Endothelial cell of umbilical vein (primary cell): Measurements from ENCODE around the gene KAT6B. TPM values are rescaled to one million over a fixed set of nuclear protein-coding genes. Genes with fewer than 3 reads are reported as not detected.

Source experiments
- BruUV-seq: library from RNA; stranded (reverse); fragments of 400-500 nt; replicated peaks from 2 replicates; lab custom pipeline; 2021; lab: Mats Ljungman, UMichigan
- CTCF ChIA-PET: fragments of 300-600, 350-600 bp; sonication (Branson Sonifier 250); formaldehyde crosslinking; loops from one replicate; lab custom pipeline; 2021; ENCODE audit warnings: antibody characterized with exemption, inconsistent platforms; lab: Charles Lee
- POLR2A ChIA-PET: fragments of 300-600, 350-600 bp; sonication (Branson Sonifier 250); formaldehyde crosslinking; loops from one replicate; lab custom pipeline; 2021; ENCODE audit warnings: antibody characterized with exemption, inconsistent platforms; lab: Charles Lee
- DNase-seq: peaks from one replicate; pipeline ENCODE4 v3.0.0-alpha.2; 2011; ENCODE audit warnings: low read depth, low spot score
- FAIRE-seq: peaks from 2 replicates; lab custom pipeline; 2011; peaks lifted over from hg19 to GRCh38; lab: Jason Lieb, UNC
- H2AFZ ChIP-seq: 2 replicates; pipeline ENCODE4 v1.6.0; 2012; ENCODE audit warnings: low read depth, low read length, control low read depth, inconsistent platforms
- H3K27ac ChIP-seq: 2 replicates; pipeline ENCODE4 v1.5.1; 2011; ENCODE audit warnings: low read depth, mild to moderate bottlenecking, control low read depth, low read length, moderate library complexity; ENCODE audit not compliant: insufficient read depth
- H3K27me3 ChIP-seq, 2 experiments: 2 replicates each; pipeline versions ENCODE4 v1.6.0 to v1.6.1; 2011; ENCODE audit warnings: low read length in 2 of 2, mixed read lengths in 1 of 2; ENCODE audit not compliant: control insufficient read depth in 2 of 2, insufficient read depth in 2 of 2
- H3K36me3 ChIP-seq, 2 experiments: 2 replicates in 1 of 2; 3 replicates in 1 of 2; pipeline ENCODE4 v1.5.1; 2011; ENCODE audit warnings: low read length in 2 of 2, mild to moderate bottlenecking in 1 of 2, moderate library complexity in 1 of 2; ENCODE audit not compliant: control insufficient read depth in 2 of 2, insufficient read depth in 2 of 2; ENCODE audit errors: extremely low read depth in 1 of 2
- H3K4me1 ChIP-seq: 3 replicates; pipeline ENCODE4 v1.5.1; 2011; ENCODE audit warnings: mild to moderate bottlenecking, low read length; ENCODE audit not compliant: control insufficient read depth, insufficient read depth; ENCODE audit errors: extremely low read depth
- H3K4me2 ChIP-seq: 2 replicates; pipeline ENCODE4 v1.6.1; 2011; ENCODE audit warnings: low read length, control low read depth, mixed read lengths; ENCODE audit not compliant: insufficient read depth
- H3K4me3 ChIP-seq, 3 experiments: fragments of 200-600 bp in 1 of 3; sonication (generic), shearing (Covaris generic) in 1 of 3; replicated peaks in 1 of 3; 2 replicates each; pipeline ENCODE4 v1.5.1; 2011 to 2016; ENCODE audit warnings: control low read depth in 3 of 3, low read length in 3 of 3, mild to moderate bottlenecking in 2 of 3, inconsistent platforms in 1 of 3, low read depth in 1 of 3, moderate library complexity in 1 of 3; ENCODE audit not compliant: insufficient read depth in 1 of 3
- H3K79me2 ChIP-seq: 2 replicates; pipeline ENCODE4 v1.6.0; 2012; ENCODE audit warnings: low read length, inconsistent platforms; ENCODE audit not compliant: control insufficient read depth, insufficient read depth
- H3K9ac ChIP-seq: replicated peaks from 2 replicates; pipeline ENCODE3; 2011; ENCODE audit warnings: low read length, control low read depth; ENCODE audit not compliant: insufficient read depth; ENCODE audit errors: extremely low read depth
- H3K9me1 ChIP-seq: replicated peaks from 3 replicates; pipeline ENCODE4 v1.6.0; 2011; ENCODE audit warnings: mild to moderate bottlenecking, low read length; ENCODE audit not compliant: control insufficient read depth, insufficient read depth; ENCODE audit errors: extremely low read depth
- H3K9me3 ChIP-seq: replicated peaks from 2 replicates; pipeline ENCODE4 v1.5.1; 2012; ENCODE audit warnings: low read length, inconsistent platforms; ENCODE audit not compliant: control insufficient read depth, insufficient read depth
- H4K20me1 ChIP-seq: replicated peaks from 2 replicates; pipeline ENCODE3; 2011; ENCODE audit warnings: mild to moderate bottlenecking, low read length; ENCODE audit not compliant: control insufficient read depth, insufficient read depth; ENCODE audit errors: extremely low read depth
- EZH2 ChIP-seq: IDR thresholded peaks from 2 replicates; pipeline ENCODE4 v1.6.1; 2012; ENCODE audit warnings: borderline replicate concordance, low read depth, mild to moderate bottlenecking, moderate library complexity, low read length, inconsistent platforms; ENCODE audit not compliant: severe bottlenecking
- FOS ChIP-seq: IDR thresholded peaks from 2 replicates; pipeline ENCODE4 v1.6.1; 2011; ENCODE audit warnings: mild to moderate bottlenecking, low read length, moderate library complexity, borderline replicate concordance; ENCODE audit not compliant: insufficient read depth
- GATA2 ChIP-seq: IDR thresholded peaks from 2 replicates; pipeline ENCODE4 v1.7.0; 2011; ENCODE audit warnings: low read depth, mild to moderate bottlenecking, moderate library complexity, mixed read lengths, low read length; ENCODE audit not compliant: insufficient read length, insufficient read depth
- JUN ChIP-seq: IDR thresholded peaks from 2 replicates; pipeline ENCODE4 v1.6.1; 2011; ENCODE audit warnings: borderline replicate concordance, low read depth; ENCODE audit not compliant: insufficient read length, insufficient read depth
- MAX ChIP-seq: IDR thresholded peaks from 2 replicates; pipeline ENCODE4 v1.6.1; 2011; ENCODE audit not compliant: insufficient read depth, insufficient read length
- MYC ChIP-seq: IDR thresholded peaks from one replicate; pipeline ENCODE4 v1.6.1; 2011; ENCODE audit warnings: mild to moderate bottlenecking, low read depth, low read length
- POLR2A ChIP-seq: IDR thresholded peaks from 2 replicates; pipeline ENCODE4 v1.6.1; 2012; ENCODE audit warnings: low read depth, mild to moderate bottlenecking, control low read depth, low read length
- POLR2AphosphoS5 ChIP-seq: IDR thresholded peaks from 2 replicates; pipeline ENCODE4 v1.6.1; 2012; ENCODE audit warnings: low read depth, mild to moderate bottlenecking, control low read depth, low read length, moderate library complexity; ENCODE audit not compliant: insufficient read depth
- dilution Hi-C: fragments of 300-500 bp; cut with MboI; formaldehyde crosslinking; loops from one replicate; pipeline ENCODE4 v1.15.0; 2019; ENCODE audit warnings: low sequenced_read_pairs; ENCODE audit not compliant: extremely low pct_ligation_motif_present
- intact Hi-C: fragments of 100-400 bp; cut with micrococcal nuclease; formaldehyde crosslinking; loops from one replicate; pipeline ENCODE4 v1.10.0; 2022
- polyA plus RNA-seq, 4 experiments: library from polyadenylated mRNA; depleted of rRNA in 3 of 4; stranded (reverse) in 3 of 4; unstranded in 1 of 4; fragments of >200 nt; gene quantifications; 2 replicates each; pipeline versions ENCODE4 v1.2.1 to v1.2.3, GENCODE V29; 2011 to 2012; ENCODE audit warnings: missing spikeins in 1 of 4
- total RNA-seq: library from RNA; stranded (reverse); gene quantifications from 2 replicates; pipeline ENCODE4 v1.2.3, GENCODE V29; 2021
- TF ChIP-seq, protein P1 (sequence below), 2 donors: IDR thresholded peaks; 1 replicate in 1 of 2; 2 replicates in 1 of 2; pipeline ENCODE4 v1.5.1; 2011; ENCODE audit warnings: low read length in 2 of 2, mild to moderate bottlenecking in 2 of 2, moderate library complexity in 2 of 2, control low read depth in 1 of 2, inconsistent platforms in 1 of 2, low read depth in 1 of 2; ENCODE audit not compliant: insufficient read depth in 1 of 2; ENCODE audit errors: extremely low read depth in 1 of 2

Gene KAT6B
- total and polyA plus RNA-seq, 2 donors (not counting 3 experiments of a cell fraction or from before 2014, with no cell fraction given), result 4.5 to 17.0 TPM

DNA sequence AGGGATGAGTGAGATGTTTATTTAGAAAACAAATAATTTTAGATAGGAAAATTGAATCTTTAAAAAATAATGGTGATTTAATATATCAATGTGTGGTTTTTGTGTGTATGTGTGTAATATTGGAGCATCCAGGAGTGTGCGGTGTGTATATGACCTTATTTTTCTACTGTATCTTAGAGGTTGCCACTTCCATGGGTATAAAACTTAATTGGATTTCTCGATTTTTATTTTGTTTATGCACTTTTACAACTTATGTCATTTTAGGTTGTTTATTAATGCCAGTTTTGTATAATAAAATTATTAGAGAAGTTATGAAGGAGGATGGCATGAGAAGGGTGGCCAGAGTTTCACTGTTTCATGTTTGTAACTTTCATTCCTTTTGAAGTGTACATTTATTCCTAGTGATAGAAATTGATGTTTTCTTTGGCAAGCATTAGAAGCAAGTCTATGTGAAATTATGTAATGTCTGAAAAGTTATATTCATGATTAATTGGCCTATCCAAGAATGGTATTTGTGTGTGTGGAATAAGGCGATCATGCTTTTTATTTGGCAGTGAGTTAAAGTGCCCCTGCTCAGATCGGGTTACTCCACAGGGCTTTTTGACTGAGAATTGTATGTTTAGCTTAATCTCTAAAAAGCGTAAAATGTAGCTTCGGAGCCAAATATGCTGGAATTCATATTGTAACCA is 110.3 kb downstream of the KAT6B start:
- Histone ChIP-seq H3K9ac (no peak overlapping the region), H3K27ac (no peak overlapping the region), H3K4me1 (no peaks in the 10 kb centered on the region), H2AFZ (no peak overlapping the region), H3K79me2 (no peaks in the 10 kb centered on the region), H3K9me3 (no peaks in the 10 kb centered on the region), H3K4me2 (no peak overlapping the region), H3K9me1 (no peaks in the 10 kb centered on the region), H4K20me1 (no peaks in the 10 kb centered on the region), H3K27me3 (no peaks in the 10 kb centered on the region), H3K4me3 (no peak overlapping the region), H3K36me3 (no peaks in the 10 kb centered on the region)
- CTCF ChIA-PET, result interaction anchor here (1.4 kb wide), 1 partner anchor 10 kb away, joined by 3 read pairs; no protein-coding TSS in a partner anchor
- POLR2A ChIA-PET, result no interaction called here
- FAIRE-seq (no peak), DNase-seq (peak; percentile 77)
- dilution Hi-C loops, result no loop called here
- TF ChIP-seq, protein P1, sequence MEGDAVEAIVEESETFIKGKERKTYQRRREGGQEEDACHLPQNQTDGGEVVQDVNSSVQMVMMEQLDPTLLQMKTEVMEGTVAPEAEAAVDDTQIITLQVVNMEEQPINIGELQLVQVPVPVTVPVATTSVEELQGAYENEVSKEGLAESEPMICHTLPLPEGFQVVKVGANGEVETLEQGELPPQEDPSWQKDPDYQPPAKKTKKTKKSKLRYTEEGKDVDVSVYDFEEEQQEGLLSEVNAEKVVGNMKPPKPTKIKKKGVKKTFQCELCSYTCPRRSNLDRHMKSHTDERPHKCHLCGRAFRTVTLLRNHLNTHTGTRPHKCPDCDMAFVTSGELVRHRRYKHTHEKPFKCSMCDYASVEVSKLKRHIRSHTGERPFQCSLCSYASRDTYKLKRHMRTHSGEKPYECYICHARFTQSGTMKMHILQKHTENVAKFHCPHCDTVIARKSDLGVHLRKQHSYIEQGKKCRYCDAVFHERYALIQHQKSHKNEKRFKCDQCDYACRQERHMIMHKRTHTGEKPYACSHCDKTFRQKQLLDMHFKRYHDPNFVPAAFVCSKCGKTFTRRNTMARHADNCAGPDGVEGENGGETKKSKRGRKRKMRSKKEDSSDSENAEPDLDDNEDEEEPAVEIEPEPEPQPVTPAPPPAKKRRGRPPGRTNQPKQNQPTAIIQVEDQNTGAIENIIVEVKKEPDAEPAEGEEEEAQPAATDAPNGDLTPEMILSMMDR (IDR thresholded peaks at IDR 0.05; ENCODE audit: extremely low read depth in 1 of 2, insufficient read depth in 1 of 2, low read depth in 1 of 2, low read length in 2 of 2), result no peak
- TF ChIP-seq EZH2 (no peak), JUN (no peak), POLR2AphosphoS5 (no peak), FOS (no peak), POLR2A (no peak), MYC (no peak), GATA2 (no peak), MAX (no peak)
- intact Hi-C loops, result no loop called here
- no TSS peak for BruUV-seq
